Gastroesophageal sphincter (tissue), 3 donors: Measurements from ENCODE around the gene TAF3.

Source experiments
- CTCF ChIP-seq, 4 experiments: fragments of 200-600 bp in 2 of 4; fragments of 450-650 bp in 2 of 4; sonication (generic) in 1 of 4; IDR thresholded peaks; one replicate each; pipeline ENCODE4 v1.5.1; 2017 to 2019; ENCODE audit warnings: antibody characterized with exemption in 4 of 4, mild to moderate bottlenecking in 2 of 4, moderate library complexity in 2 of 4
- EP300 ChIP-seq: sonication (generic); formaldehyde crosslinking; IDR thresholded peaks from one replicate; pipeline ENCODE4 v1.6.1; 2017; ENCODE audit warnings: antibody characterized with exemption, mild to moderate bottlenecking

GRCh38 chr10:8052956-8053445, 234.7 kb downstream of the TAF3 start:
- no peak for TF ChIP-seq CTCF (IDR thresholded peaks at IDR 0.05)
- no peak for TF ChIP-seq EP300
